HEK293 (cell line): ENCODE data around the gene SCN7A.

ENCODE experiments used
- HOXC10 ChIP-seq: sonication (generic); formaldehyde crosslinking; IDR thresholded peaks from 2 replicates; pipeline ENCODE4 v1.8.1; 2023; ENCODE audit warnings: mild to moderate bottlenecking, missing genetic modification reagents
- KLF1 ChIP-seq: fragments of 450-650 bp; formaldehyde crosslinking; IDR thresholded peaks from 2 replicates; pipeline ENCODE4 v1.5.1; 2016; ENCODE audit warnings: missing biosample characterization, missing genetic modification characterization
- KLF16 ChIP-seq: fragments of 450-650 bp; formaldehyde crosslinking; IDR thresholded peaks from 2 replicates; pipeline ENCODE4 v1.5.1; 2017; ENCODE audit warnings: missing biosample characterization, missing genetic modification characterization
- MEIS1 ChIP-seq: sonication (generic); formaldehyde crosslinking; IDR thresholded peaks from 2 replicates; pipeline ENCODE4 v1.8.1; 2022; ENCODE audit warnings: missing genetic modification reagents, mild to moderate bottlenecking, borderline replicate concordance
- PRDM4 ChIP-seq: fragments of 450-650 bp; formaldehyde crosslinking; IDR thresholded peaks from 2 replicates; pipeline ENCODE4 v1.5.1; 2017; ENCODE audit warnings: missing biosample characterization, missing genetic modification characterization
- PRDM6 ChIP-seq: fragments of 450-650 bp; formaldehyde crosslinking; IDR thresholded peaks from 2 replicates; pipeline ENCODE4 v1.5.1; 2017; ENCODE audit warnings: missing biosample characterization, missing genetic modification characterization
- SCRT1 ChIP-seq: fragments of 450-650 bp; formaldehyde crosslinking; IDR thresholded peaks from 2 replicates; pipeline ENCODE4 v1.5.1; 2016; ENCODE audit warnings: missing biosample characterization, missing genetic modification characterization, borderline replicate concordance
- YY2 ChIP-seq: fragments of 450-650 bp; formaldehyde crosslinking; IDR thresholded peaks from 2 replicates; pipeline ENCODE4 v1.5.1; 2016; ENCODE audit warnings: missing biosample characterization, missing genetic modification characterization
- ZBTB10 ChIP-seq: fragments of 450-650 bp; formaldehyde crosslinking; IDR thresholded peaks from 2 replicates; pipeline ENCODE4 v1.5.1; 2016; ENCODE audit warnings: missing biosample characterization, missing genetic modification characterization
- ZNF211 ChIP-seq: fragments of 450-650 bp; formaldehyde crosslinking; IDR thresholded peaks from 2 replicates; pipeline ENCODE4 v1.5.1; 2016; ENCODE audit warnings: low read depth, missing biosample characterization, missing genetic modification characterization
- ZNF24 ChIP-seq: fragments of 450-650 bp; formaldehyde crosslinking; IDR thresholded peaks from 2 replicates; pipeline ENCODE4 v1.5.1; 2016; ENCODE audit warnings: missing biosample characterization, missing genetic modification characterization
- ZNF335 ChIP-seq: fragments of 450-650 bp; formaldehyde crosslinking; conservative IDR thresholded peaks from 2 replicates; pipeline ENCODE4 v1.5.1; 2016; ENCODE audit warnings: missing biosample characterization, missing genetic modification characterization
- ZNF350 ChIP-seq: fragments of 450-650 bp; formaldehyde crosslinking; IDR thresholded peaks from 2 replicates; pipeline ENCODE4 v1.5.0; 2017; ENCODE audit warnings: missing biosample characterization, mild to moderate bottlenecking, missing genetic modification characterization
- ZNF362 ChIP-seq: fragments of 450-650 bp; formaldehyde crosslinking; IDR thresholded peaks from 2 replicates; pipeline ENCODE4 v1.5.1; 2016; ENCODE audit warnings: missing biosample characterization, missing genetic modification characterization
- ZNF391 ChIP-seq: fragments of 450-650 bp; formaldehyde crosslinking; IDR thresholded peaks from 2 replicates; pipeline ENCODE4 v1.5.1; 2016; ENCODE audit warnings: low read depth, missing biosample characterization, missing genetic modification characterization, borderline replicate concordance
- ZNF426 ChIP-seq: fragments of 450-650 bp; formaldehyde crosslinking; IDR thresholded peaks from 2 replicates; pipeline ENCODE4 v1.5.1; 2017; ENCODE audit warnings: missing biosample characterization, missing genetic modification characterization, mild to moderate bottlenecking, inconsistent platforms, moderate library complexity
- ZNF548 ChIP-seq: fragments of 450-650 bp; formaldehyde crosslinking; IDR thresholded peaks from 2 replicates; pipeline ENCODE4 v1.5.1; 2016; ENCODE audit warnings: missing biosample characterization, missing genetic modification characterization
- ZNF561 ChIP-seq: fragments of 450-650 bp; IDR thresholded peaks from 2 replicates; pipeline ENCODE4 v1.5.1; 2018; ENCODE audit warnings: missing biosample characterization, missing genetic modification characterization, borderline replicate concordance
- ZNF596 ChIP-seq: fragments of 450-650 bp; IDR thresholded peaks from 2 replicates; pipeline ENCODE4 v1.5.0; 2018; ENCODE audit warnings: missing biosample characterization, mild to moderate bottlenecking, missing genetic modification characterization, moderate library complexity
- ZNF600 ChIP-seq: fragments of 450-650 bp; formaldehyde crosslinking; IDR thresholded peaks from 2 replicates; pipeline ENCODE4 v1.5.1; 2016; ENCODE audit warnings: missing biosample characterization, missing genetic modification characterization
- ZNF610 ChIP-seq: fragments of 450-650 bp; formaldehyde crosslinking; IDR thresholded peaks from 2 replicates; pipeline ENCODE4 v1.5.1; 2016; ENCODE audit warnings: missing biosample characterization, missing genetic modification characterization, borderline replicate concordance
- ZNF629 ChIP-seq: fragments of 450-650 bp; formaldehyde crosslinking; IDR thresholded peaks from 2 replicates; pipeline ENCODE4 v1.5.1; 2017; ENCODE audit warnings: missing biosample characterization, missing genetic modification characterization
- ZNF639 ChIP-seq: fragments of 450-650 bp; formaldehyde crosslinking; IDR thresholded peaks from 2 replicates; pipeline ENCODE4 v1.5.1; 2016; ENCODE audit warnings: missing biosample characterization, missing genetic modification characterization
- ZNF660 ChIP-seq: fragments of 450-650 bp; IDR thresholded peaks from 2 replicates; pipeline ENCODE4 v1.5.1; 2018; ENCODE audit warnings: missing biosample characterization, mild to moderate bottlenecking, missing genetic modification characterization
- ZNF692 ChIP-seq: fragments of 450-650 bp; formaldehyde crosslinking; IDR thresholded peaks from 2 replicates; pipeline ENCODE4 v1.5.1; 2016; ENCODE audit warnings: missing biosample characterization, missing genetic modification characterization
- ZNF701 ChIP-seq: fragments of 450-650 bp; formaldehyde crosslinking; IDR thresholded peaks from 2 replicates; pipeline ENCODE4 v1.5.1; 2016; ENCODE audit warnings: missing biosample characterization, missing genetic modification characterization
- ZNF76 ChIP-seq: fragments of 450-650 bp; formaldehyde crosslinking; IDR thresholded peaks from 2 replicates; pipeline ENCODE4; 2016; ENCODE audit warnings: low read depth, missing biosample characterization, missing genetic modification characterization, borderline replicate concordance
- ZNF768 ChIP-seq: fragments of 450-650 bp; formaldehyde crosslinking; IDR thresholded peaks from 2 replicates; pipeline ENCODE4 v1.5.1; 2018; ENCODE audit warnings: missing biosample characterization, mild to moderate bottlenecking, missing genetic modification characterization
- ZSCAN16 ChIP-seq: fragments of 450-650 bp; formaldehyde crosslinking; IDR thresholded peaks from 2 replicates; pipeline ENCODE4 v1.5.1; 2016; ENCODE audit warnings: missing biosample characterization, missing genetic modification characterization

SCN7A gene

GRCh38 chr2:166375736-166376487, 118.1 kb downstream of the SCN7A start, which contains the start of gene SCN9A (continued):
- no peak for TF ChIP-seq ZNF639 (tag by site-specific recombination)
- TF ChIP-seq PRDM6 (tag by site-specific recombination): no peak
- no peak for TF ChIP-seq YY2 (tag by site-specific recombination)
- TF ChIP-seq ZNF76: peak; percentile 72
- TF ChIP-seq ZNF548 (tag by site-specific recombination): no peak
- TF ChIP-seq ZBTB10 (tag by site-specific recombination): peak; percentile 75
- TF ChIP-seq ZNF391: no peak
- peak; percentile 8; the same call in 1 of the 2 replicates for TF ChIP-seq ZNF660
- 0 out of 2 replicates have a peak, but pooled peaks have one; percentile 33 for TF ChIP-seq KLF16
- no peak for TF ChIP-seq ZNF426 (tag by site-specific recombination)
- no peak for TF ChIP-seq ZNF610 (tag by site-specific recombination)
- TF ChIP-seq ZNF600 (tag by site-specific recombination): 0 out of 2 replicates have a peak, but pooled peaks have one; percentile 29
- TF ChIP-seq ZNF596 (tag by site-specific recombination): no peak
- 0 out of 2 replicates have a peak, but pooled peaks have one; percentile 49 for TF ChIP-seq ZNF692 (tag by site-specific recombination)
- no peak for TF ChIP-seq ZSCAN16
- no peak for TF ChIP-seq ZNF701 (tag by site-specific recombination)
- TF ChIP-seq ZNF350 (tag by site-specific recombination): no peak
- TF ChIP-seq ZNF24: no peak; the same call in 1 of the 2 replicates
- TF ChIP-seq ZNF335 (tag by site-specific recombination): peak; percentile 81
- peak; percentile 94 for TF ChIP-seq KLF1 (tag by site-specific recombination)
- no peak; the same call in 1 of the 2 replicates for TF ChIP-seq ZNF629
- no peak for TF ChIP-seq ZNF211 (tag by site-specific recombination)
- no peak for TF ChIP-seq MEIS1 (CRISPR knock-in tag)
- peak; percentile 42; the same call in 1 of the 2 replicates for TF ChIP-seq ZNF561
- TF ChIP-seq HOXC10 (CRISPR knock-in tag): no peak
- TF ChIP-seq PRDM4 (tag by site-specific recombination): no peak
- TF ChIP-seq ZNF768: no peak
- no peak for TF ChIP-seq ZNF362
- TF ChIP-seq SCRT1: no peak
